HG03378 (cell line): Measurements from ENCODE around the gene SERPINE3.

Source experiments
- ATAC-seq: cut with Tn5 transposase; IDR thresholded peaks from one replicate; pipeline ENCODE4 v1.9.1; 2021; ENCODE audit warnings: mild to moderate bottlenecking, moderate library complexity; ENCODE audit not compliant: unreplicated experiment

Gene SERPINE3

DNA sequence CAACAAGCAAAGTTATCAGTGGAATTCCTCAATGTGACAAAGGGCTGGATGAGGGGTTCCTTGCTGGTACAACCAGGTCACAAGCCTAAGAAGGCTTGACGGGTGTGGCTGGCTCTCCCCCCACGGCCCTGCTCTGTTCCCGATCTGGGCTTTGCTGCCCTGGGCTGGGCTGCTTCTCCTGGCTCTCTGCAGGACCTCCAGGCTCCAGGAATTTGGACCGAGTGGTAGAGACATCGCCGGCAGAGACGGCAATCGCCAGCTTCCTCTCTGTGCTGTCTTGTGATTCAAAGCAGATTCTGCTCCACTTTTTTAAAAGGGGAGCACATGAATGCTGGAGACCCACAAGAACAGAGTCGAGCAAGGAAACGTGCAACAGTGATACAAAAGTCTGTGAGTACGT is at the start of gene SERPINE3:
TSS of gene SERPINE3 (plus strand) at position 338 of the 400 bp plus-strand sequence. CDS start 1,401 bp downstream, outside the sequence.
- no peak for ATAC-seq

DNA sequence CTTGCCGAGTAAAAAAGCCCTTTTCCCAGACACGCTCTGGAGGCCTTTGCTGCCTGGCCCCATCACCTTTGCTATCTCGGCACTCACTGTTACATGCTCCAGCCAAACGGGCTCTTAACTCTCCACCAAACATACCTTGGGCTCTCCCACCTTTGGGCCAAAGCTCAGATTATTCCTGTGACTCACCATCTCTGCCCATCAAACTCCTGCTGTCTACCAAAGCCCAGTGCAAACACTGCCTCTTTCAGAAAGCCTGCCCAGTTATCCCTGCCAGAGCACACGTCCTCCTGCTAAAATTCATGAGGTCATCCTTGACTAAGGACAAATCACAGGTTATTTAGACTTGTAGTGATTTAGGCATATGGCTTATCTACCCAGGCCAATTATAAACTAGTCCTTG is 48.1 kb upstream of the SERPINE3 start:
- ATAC-seq: no peak

DNA sequence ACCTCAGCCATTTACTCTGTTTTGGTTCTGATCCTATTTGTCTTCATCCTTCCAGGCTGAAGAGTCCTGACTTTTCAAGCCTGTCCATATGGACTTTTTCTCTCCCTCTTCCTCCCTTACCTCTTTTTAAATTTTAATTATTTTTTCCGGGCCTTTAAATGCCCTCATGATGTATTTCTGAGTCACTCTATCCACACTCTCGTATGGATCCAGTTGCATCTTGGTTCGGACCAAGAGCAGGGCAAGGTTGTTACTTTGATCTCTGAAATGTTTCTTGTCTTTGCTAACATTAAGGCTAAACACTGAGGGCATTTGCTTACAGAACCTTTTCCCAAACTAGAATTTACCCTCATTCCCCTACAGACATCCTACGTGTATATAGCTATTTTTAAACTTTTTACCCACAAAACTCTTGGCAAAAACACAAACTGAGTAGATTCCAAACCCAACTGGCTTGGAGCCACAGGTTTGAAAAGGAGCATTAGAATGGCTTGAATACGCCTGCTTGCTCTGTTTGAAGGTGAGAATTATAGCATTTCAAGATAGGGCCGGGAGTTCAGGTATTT is 47.4 kb upstream of the SERPINE3 start:
- no peak for ATAC-seq

DNA sequence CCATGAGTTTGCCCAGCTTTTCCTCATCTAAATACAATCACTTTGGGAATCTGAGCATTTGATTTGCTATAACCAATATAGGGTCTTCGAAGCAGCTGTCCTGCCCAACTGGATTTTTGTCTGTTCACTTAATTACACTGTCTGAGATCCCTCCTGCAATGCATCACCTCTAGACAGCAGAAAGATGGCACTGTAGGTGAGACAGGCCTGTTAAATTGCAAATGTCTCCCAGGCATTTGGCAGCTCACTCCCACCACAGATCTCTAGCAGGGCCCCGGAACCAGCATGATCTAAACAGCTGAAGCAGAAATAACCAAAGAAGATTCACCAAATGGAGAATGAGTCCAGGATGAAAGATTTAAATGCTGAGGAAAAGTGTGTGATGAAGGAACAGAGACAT is 41.9 kb upstream of the SERPINE3 start:
- ATAC-seq: no peak

DNA sequence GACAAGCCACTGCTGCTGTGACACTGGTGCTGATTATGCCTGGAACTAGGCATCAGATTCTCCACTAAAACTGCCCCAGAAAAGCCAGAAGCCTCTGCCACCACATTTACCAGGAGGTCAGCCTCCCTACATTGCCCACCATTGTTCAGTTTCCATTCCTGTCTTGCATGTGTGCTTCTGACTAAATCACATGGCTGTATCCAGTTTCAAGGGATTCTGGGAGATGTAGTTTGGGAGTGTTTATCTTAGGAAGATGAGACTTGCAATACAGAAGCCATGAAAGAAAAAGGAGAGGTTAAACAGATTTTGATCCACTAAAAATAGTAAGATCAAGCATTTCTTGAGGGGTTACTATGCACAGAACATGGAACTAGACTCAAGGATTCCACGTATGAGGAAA is 40.7 kb upstream of the SERPINE3 start:
- ATAC-seq: no peak

DNA sequence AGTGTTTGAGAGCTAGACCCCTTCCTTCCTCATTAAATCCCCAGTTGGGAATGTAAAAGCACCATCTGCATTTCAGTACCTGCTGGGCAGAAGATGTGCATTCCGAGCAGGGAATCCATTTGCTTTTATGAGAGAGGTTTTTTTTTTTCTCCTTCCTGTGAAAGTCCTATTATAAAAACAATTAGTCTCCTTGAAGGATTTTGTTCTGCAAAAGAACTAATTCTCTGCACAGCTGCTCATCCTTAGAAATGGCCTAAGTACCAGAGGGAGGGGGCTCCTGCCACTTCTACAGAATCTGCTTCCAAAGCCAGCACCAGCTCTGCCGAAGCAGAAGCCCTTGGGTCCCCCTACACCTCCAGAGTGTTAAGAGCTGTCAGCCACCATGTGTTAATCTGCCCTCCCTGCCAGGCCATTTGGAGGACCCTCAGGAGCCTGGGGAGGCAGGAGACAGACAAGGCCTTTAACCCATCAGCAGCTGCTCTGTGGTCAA is 36.4 kb upstream of the SERPINE3 start:
- ATAC-seq: no peak

DNA sequence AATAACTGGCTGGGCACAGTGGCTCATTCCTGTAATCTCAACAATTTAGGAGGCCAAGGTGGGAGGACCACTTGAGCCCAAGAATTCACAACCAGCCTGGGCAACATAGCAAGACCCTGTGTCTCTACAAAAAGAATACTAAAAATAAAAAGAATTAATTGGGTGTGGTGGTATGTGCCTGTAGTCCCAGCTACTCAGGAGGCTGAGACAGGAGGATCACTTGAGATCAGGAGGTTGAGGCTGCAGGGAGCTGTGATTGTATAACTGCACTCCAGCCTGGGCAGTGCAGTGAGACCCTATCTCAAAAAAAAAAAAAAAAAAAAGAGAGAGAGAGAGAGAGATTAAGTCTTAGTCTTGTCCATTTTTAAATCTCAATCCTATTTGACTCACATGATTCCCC is 35.6 kb upstream of the SERPINE3 start:
- no peak for ATAC-seq

DNA sequence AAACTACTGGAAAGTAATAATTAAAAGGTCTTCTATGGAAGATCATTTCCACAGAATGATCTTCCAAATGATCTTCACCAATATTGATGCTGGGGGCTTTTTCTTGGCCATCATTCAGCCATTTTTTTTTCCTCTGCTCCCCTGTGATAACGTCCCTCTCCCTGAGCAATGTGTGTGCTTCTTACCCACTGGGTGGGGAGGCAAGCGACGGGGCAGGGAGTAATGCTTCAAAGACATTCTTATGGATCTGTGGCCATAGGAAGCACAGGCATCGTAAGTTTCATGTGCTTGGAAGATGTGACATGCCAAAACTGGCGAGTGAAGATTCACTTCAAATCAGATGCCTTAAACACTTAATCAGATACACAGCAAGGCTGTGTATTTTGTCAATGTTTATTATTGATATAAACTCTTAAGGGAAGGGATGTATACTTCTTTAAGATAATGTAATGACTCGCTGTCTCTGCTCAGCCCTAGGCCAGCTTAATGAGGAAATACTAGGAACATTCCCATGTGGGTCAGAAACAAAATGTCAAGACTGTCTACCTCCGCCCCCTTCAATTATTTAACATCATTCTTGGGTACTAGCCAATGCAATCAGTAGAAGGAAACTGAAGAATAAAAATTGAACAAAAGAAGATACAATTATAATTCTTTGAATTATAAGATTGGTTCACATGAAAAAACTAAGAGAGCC is 34.1 kb upstream of the SERPINE3 start:
- ATAC-seq: no peak

DNA sequence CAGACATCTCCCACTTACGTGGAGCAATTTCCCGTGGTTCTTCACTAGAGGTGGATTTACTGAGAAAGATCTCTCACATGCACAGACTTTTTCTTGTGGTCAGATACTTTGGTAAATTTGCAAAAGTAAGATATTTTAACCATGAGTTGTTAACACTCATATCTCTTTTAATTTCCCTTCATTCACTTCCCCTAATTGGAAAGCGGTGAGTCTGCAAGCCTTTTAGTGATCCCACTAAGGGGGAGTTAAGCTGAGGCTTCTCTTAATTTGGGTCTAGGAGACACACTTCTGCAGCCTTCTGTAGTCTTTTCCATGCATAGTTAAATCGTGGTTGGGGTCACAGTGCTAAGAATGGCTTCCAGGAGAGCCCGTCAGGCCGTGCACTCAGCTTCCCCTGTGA is 30.7 kb upstream of the SERPINE3 start:
- ATAC-seq: no peak

DNA sequence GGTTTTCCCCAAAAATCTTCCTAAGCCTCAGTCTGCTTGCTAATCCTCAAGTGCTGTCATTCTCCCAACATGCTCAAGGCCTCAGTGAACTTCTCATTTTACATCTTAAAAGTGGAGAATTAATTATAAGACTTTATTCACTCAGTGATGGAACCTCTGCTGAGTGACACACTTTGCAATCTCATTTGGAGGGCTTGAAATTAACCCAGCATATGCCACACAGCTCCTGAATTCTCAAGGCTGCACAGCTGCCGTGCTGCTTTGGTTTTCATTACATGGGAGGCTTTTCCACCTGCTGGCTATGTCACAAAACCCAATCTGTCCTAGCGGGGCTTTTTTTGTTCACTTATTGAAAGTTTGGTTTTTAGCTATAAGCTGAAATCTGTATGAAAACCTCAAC is 28.3 kb upstream of the SERPINE3 start:
- ATAC-seq: no peak

DNA sequence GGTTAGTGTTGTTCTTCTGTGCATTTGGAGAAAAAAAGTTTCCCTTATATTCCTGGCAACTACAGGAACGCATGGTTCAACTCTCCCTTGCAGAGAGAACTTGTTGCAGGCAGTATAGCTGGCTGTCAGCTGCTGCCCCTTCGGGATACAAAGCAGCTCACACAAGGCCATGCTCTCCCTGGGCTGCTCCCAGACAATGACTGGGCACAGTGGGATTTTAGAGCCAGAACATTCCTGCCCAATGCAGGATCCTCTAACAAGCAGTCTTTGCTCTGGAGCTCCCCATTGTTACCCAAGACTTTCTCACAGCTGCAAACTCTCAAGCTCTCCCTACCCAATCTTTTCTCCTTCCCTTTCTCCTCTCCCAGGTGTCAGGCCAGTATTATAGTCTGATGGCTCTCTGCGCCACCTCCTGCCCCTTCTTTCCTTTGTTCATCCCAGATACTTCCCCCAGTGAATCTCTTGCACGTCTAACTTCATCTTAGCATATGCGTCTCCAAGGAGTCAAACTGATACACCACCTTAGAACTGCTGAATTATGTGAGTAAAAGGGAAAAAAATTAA is 27.5 kb upstream of the SERPINE3 start:
- no peak for ATAC-seq

DNA sequence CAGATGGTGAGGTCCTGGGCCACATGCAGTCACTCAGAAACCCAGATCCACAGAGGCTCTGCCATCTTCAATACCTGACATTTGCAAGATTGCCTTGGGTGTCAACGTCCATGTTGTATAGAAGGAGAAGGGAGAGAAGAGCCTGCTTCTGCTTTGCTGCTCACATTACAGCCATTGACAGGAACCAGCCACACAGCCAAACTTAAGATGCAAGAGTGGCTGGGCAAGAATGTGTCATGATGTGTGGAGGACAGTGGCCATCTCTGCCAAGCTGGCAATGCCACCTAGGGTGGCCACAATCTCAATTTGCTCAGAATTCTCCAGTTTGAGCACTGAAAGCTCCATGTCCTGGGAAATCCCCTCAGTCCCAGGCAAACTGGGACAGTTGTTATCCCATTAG is 25.9 kb upstream of the SERPINE3 start:
- no peak for ATAC-seq

DNA sequence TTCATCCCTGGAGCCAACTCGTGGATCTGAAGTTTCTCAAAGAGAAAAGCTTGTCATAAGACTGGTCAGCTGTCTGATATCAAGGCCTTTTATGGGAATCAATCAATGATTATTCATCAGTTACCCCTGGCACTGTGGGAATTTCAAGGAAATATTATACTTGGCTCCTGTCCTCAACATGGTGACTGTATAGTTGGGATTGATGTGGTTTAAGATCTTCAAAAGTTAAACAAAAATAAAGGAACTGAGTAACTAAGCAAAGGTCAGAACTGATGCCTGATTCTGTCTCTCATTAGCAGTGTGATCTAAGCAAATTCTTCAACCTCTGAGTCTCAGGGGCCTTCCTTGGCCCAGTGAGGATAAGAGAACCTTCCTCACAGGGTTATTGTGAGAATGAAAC is 22.2 kb upstream of the SERPINE3 start:
- no peak for ATAC-seq

DNA sequence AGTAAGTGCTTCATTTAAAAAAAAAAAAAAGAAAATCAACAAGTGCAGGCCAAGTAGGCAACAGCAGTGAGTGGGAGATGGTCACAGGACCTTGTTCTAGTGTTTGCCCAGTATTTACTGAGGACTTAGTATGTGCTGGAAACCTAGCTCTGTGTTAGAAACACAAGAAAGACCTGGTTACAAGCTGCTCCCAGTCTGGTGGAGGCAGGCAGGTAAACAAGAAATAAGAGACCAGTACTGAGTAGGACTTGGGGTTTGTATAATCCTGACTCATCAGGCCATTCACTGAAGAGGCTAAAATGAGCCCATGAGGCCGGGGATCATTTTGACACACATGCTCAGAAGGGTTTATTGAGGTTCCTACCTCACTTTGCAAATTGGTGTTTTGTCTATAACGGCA is 21.5 kb upstream of the SERPINE3 start:
- ATAC-seq: no peak

DNA sequence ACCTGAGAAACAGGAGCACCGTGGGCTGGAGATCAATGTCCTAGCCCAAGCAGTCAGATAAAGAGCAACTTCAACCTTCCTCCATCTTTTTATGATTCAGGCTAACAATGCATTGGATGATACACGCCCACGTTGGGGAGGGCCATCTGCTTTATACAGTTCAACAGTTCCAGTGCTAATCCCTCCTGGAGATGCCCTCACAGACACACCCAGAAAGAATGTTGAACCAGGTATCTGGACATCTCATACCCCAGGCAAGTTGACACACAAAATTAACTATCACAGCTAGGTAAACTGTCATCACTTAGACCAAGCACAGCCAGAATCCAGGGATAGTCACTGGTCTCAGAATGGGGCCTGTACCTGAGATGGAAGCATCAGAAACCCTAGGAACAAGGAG is 20.6 kb upstream of the SERPINE3 start:
- no peak for ATAC-seq

DNA sequence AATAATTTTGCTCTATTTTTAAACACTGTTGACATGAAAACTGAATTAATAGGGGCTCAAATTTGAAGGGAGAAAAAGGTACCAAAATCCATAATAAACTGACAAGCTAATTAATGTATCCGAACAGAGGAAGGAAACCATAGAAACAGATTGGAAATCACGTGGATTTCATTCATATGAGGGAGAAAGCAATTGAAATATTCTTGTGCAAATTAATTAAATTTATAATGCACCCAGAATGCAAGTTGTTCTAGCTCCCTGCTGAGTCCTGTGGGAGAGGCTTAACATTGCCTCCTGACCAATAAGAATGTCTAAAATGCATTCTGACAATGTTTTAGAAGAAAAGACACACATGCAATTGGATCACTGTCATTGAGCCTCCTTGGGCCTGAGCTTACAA is 17.7 kb upstream of the SERPINE3 start:
- ATAC-seq: no peak

DNA sequence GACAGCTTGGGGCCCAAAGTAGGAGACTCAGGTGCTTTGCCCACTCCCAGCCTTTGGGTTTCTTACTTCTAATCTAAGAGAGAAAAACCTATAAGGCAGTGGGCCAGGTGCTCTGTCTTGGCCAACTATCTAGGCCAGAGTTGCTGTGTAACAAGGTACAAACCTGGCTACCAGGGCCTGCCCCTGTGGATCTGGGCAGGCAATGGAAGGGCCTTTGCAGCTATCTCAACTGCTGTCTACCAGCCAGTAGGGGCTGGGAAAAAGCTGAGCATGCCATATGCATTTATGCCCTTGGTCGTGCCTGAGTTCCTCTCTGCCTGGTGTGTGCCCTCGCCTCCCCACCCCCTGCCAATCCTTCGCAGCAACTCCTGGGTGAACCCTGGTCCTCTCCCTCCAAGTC is 16.7 kb upstream of the SERPINE3 start:
- no peak for ATAC-seq

DNA sequence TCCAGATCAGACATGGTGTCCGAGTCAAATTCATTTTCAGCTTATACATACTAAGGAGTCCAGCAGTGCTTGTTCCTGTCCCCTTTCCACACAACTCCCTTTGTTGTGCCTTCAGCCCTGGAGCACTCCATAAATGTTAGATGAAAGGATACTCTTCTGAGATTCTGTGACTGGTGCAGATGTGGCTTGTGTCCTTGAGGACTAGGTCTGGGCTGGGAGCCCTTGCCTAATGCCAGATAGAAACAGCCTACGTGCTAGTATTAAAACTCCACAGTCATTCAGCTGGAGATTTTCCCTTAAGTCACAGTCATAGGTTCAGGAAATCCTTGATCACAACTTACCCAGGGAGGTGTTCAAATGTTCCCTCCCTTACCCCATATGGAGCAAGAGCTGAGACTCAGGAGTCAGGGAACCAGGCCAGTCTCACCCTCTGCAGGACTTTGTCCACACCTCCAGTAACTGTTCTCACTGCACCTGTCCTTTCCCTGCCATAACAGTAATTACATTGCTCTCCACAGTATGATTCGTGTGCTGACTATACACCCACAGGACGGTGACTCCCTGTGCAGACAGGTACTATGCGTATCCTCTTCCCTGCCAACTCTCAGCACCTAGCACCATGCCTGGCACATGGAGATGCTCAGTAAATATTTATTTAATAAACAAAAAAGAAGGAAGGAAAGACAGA is 15.5 kb upstream of the SERPINE3 start:
- ATAC-seq: no peak

DNA sequence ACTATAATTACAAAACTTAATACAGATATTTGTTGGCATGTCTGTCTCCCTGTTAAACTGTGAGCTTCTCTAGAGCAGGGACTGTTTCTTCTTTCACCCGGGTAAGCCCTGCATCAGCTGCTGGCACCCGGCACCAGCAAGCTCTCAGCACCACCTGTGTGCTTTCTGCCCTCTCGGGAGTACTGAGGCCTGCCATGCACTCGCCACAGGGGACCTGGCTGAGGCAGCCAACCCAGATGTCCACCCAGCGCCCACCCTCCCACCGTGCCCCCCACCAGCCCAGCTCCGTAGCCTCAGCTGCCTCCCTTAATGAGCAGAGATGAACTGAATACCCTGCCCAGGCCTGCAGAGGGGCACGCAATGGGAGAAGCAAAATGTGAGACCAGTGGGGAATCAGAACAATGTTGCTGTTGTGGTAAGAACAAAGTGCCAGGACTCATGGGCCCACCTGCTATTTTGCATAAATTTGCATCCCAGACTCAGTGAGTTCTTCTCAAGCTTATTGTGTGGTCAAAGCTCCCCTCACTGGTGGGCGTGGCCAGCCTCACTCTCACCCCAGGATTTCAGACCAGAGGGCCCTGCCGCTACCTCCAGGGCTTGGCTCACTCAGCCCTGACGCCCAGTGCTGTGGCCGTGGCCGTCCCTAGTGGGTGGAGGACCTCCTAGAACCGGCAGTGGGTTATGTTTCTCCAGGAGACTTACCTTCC is 14.6 kb upstream of the SERPINE3 start:
- peak; percentile 64 for ATAC-seq

DNA sequence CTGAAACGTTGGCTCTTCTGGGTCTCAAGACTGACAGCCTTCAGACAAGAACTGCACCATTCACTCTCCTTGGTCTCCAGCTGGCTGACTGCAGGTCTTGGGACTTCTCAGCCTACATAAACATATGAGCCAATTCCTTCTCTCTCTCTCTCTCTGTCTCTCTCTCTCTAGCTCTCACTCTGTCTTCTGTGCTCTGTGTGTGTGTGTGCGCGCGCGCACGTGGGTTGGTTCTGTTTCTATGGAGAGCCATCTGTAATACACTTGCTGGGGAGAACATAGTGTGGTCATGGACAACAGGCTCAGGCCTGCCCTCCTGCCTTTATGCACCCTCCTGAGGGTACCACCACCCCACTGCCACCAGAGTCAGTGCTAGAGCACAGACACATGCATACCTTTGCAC is 13.7 kb upstream of the SERPINE3 start:
- ATAC-seq: no peak

DNA sequence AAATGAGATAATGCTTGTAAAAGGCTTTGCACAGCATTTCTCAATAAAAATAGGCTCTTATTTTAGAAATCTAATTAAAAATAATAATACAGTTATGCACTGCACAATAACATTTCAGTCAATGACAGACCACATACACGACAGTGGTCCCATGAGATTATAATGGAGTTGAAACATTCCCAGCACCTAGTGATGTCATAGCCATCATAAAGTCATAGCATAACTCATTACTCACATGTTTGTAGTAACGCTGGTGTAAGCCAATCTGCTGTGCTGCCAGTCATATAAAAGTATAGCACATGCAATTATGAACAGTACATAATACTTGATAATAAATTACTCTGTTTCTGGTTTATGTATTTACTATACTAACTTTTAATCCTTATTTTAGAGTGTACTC is 12.7 kb upstream of the SERPINE3 start:
- no peak for ATAC-seq
